Ureter (tissue), 1 donor: ENCODE data around the gene METTL25B. TPM values are rescaled to one million over a fixed set of nuclear protein-coding genes. Genes with fewer than 3 reads are reported as not detected.

Experiments used
- DNase-seq: peaks from one replicate; pipeline ENCODE4 v3.0.0-alpha.2; 2020; ENCODE audit warnings: low spot score
- total RNA-seq: library from RNA; stranded (reverse); gene quantifications from one replicate; pipeline ENCODE4 v1.2.4, GENCODE V29; 2023
- donor health status: DM: yes; HTN: yes; CAD: no.

METTL25B gene
- total RNA-seq, 1 donor from 2014 or later, result 49.5 TPM

DNA sequence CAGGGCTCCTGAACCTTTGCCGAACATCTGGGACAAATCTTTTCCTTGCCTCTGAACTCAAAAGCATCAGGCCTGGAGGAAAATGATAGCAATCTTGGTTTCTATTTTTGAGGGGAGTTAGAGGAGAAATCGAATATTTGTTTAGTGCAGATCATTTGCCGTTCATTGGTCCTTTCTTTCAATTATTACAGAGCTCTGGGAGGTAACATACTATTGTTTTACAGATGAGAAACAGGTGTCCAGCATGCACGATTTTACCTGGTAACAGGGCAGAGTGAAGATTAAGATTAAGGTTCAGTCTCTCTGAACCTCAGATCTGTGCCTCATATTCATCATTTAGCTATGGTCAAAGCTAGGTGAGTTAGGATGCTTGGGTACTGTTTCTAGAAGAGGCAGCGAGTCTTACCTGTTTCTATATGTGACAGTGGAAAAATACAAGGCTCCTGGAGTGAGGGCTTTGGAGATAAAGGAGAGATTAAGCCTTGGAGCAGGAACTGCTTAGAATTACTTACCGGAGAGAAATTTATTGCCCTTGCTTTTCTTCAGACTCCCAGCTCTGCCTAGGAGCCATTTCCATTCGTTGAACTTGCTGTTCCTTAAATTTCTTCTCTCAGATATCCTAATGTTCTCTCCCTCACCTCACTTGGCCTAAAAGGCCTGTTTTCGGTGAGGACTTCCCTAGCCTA lies 40.5 kb downstream of the METTL25B start:
- no peak for DNase-seq

DNA sequence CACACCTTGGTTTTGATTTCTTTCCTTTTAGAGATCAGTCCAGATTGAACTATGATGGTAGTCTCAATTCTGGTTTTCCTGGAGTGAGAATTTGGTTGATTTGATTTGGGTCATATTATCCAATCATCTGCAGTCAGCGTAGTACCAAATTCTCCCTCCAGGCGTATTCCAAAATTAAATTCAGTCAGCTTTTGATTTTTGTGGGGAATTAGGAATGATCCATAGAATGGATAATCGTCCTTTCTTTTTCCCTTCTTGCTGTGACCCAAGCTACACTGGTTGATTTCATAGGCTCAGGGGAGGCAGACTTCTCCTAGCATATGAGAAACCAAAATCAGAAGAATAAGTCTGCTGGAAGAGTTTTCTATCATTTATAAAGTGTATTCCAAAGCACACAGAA lies 44.0 kb downstream of the METTL25B start:
- no peak for DNase-seq

DNA sequence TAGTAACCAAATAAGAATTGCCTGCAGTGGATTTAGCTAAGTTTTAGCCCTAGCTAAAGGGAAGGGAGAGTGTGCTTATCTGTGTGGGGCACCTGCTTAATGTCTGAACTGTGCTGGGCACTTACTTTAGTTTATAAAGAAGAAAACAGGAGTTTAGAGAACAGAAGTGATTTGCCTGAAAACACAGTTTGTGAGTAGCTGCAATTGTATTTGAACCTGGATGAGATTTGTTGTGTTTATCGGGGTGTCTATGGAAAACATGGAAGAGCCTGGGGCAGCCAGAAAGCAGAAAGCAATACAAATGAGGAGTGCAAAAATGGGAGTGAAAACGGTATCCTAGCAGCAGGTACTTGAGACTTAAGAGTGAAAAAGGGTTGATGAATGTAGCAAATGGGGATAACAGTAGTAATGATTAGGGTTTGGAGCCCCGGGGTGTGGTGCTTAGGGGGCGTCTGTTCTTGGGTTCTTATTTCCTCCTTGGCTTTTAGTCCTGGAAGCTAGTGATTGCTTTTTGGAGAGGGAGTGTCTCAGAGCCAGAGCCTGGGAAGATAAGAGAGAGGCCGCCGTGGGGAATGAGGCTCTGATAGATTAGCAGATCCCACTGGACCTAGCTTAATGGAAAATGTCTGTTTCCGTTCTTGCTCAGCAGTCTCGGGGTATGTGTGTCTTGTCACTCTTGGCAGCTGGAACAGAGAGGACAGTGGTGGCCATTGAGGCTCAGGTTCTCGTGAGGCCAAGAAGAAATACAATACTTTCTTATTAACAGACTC lies 44.6 kb downstream of the METTL25B start:
- DNase-seq, result no peak

DNA sequence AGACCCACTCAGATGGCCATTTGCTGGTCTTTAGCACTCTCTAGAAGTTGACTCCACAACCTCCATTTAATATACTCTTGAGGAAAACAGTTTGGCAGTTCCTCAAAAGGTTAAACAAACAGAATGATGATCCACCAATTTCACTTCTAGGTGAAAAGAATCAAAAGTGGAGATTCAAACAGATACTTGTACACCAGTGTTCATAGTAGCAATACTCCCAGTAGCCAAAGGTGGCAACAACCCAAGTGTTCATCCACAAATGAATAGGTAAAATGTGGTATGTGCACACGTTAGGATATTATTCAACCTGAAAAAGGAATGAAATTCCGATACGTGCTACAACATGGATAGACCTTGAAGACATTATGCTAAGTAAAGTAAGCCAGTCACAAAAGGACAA lies 45.3 kb downstream of the METTL25B start:
- no peak for DNase-seq

DNA sequence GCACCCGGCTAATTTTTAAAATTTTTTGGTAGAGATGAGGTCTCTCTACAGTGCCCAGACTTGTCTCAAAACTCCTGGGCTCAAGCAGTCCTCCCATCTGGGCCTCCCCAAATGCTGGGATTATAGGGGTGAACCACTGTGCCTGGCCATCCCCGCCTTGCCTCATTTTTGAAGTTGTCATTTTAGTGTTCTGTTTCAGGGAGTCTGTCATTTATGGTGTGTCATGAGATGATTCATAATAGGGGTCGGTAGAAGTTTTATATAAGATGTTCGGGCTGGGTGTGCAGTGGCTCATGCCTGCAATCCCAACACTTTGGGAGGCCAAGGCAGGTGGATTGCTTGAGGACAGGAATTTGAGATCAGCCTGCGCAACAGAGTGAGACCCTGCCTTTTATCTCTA lies 47.5 kb downstream of the METTL25B start:
- no peak for DNase-seq

DNA sequence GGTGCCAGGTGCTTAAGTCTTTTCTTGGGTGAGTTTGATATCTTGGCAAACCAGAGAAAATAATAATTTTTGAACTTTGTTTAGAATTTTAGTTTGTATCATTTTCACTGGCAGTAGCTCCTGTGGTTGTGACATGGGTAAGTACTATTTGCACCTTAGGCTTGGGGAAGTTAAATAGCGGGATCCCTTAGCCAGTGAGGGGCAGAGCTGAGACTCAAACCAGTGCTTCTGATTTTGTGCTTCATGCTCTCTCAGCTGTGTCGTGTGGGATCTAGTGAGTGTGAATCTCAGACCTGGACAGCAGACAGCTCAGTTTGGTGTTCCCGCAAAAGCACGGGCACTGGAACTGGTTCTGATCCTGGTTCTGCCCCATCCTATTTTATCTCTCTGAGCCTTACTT lies 48.7 kb downstream of the METTL25B start:
- DNase-seq, result no peak

DNA sequence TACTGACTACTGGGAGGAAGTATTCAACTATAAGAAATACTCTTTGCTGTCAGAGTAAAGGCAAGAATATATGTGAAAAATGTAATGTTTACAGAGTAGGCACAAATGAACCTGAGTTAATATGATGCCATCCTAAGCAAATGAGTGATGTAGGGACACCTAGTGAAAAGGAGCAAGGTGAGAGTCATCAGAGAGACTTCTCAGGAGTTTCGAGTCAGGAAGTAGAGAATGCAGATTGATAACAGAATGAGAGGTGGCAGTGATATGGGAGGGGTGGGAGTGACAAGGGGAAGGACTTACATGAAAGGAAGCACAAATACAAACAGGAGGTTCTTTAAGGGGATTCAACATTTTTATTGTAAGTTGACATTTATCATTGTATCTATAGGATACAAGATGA lies 49.3 kb downstream of the METTL25B start:
- DNase-seq, result no peak

DNA sequence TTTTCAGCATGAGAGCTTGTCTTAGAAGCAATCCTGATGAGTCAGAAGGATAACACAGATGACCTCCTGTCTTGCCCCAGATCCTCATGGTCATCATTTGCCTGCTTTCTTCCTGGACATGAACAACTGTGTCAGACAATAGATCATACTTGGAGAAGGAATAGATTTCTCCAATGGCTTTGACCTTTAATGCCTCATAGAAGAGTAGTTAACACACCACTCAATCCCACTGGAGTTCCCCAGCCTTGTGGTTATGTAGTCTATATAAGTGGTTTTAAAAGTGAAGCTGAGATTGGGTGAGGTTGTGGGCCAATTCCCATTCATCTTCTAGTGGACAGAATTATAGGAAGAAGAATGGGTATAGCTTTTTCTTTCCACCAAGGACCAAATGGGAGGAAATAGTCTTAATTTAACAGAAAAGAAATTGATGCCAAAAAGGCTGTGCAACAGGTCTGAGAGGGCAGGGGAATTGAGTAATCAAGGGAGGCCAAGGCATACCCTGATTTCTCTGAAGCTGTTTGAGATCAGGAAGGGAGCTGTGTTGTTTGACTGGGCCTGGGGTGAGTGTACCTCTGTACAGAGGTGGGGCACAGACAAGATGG lies 53.4 kb downstream of the METTL25B start:
- no peak for DNase-seq

DNA sequence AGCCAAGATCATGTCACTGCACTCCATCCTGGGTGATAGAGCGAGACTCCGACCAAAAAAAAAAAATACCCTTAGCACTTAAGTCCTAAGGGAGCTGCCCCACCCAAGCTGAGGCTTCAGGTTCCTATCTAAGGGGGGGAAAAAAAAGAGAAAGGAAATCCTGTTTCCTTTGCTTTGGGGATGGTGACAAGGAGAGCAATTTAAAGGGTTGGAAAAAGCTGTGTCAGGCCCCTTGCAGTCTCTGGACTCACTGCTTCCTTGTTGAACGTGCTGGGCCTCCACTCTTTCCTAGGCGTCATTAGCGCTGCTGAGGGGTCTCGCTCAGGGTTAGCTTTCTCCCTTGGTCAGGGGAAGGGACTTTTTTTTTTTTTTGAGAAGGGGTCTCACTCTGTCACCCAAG lies 57.2 kb downstream of the METTL25B start:
- DNase-seq, result no peak

Other genes starting within 250 kb of the METTL25B start
- 55.3 TPM for gene MEF2D, start 227.7 kb upstream of the METTL25B start, total RNA-seq
- 0.68 TPM for gene IQGAP3, start 155.9 kb upstream of the METTL25B start, total RNA-seq
- gene TTC24, start 148.7 kb upstream of the METTL25B start, total RNA-seq, result not detected
- gene NAXE, start 136.7 kb upstream of the METTL25B start, total RNA-seq, result 119 TPM
- 42.5 TPM for gene GPATCH4, start 127.0 kb upstream of the METTL25B start, total RNA-seq
- gene HAPLN2, start 109.1 kb upstream of the METTL25B start, total RNA-seq, result 5.6 TPM
- gene BCAN, start 86.4 kb upstream of the METTL25B start, total RNA-seq, result 1.1 TPM
- 42.4 TPM for gene NES, start 51.1 kb upstream of the METTL25B start, total RNA-seq
- 229 TPM for gene CRABP2, start 22.9 kb upstream of the METTL25B start, total RNA-seq
- 42.7 TPM for gene ISG20L2, start 297 bp downstream of the METTL25B start, total RNA-seq
- 91.6 TPM for gene MRPL24, start 12.6 kb downstream of the METTL25B start, total RNA-seq
- 151 TPM for gene HDGF, start 23.2 kb downstream of the METTL25B start, total RNA-seq
- 70.9 TPM for gene PRCC, start 39.1 kb downstream of the METTL25B start, total RNA-seq
- 6.7 TPM for gene SH2D2A, start 88.4 kb downstream of the METTL25B start, total RNA-seq
- 0.13 TPM for gene INSRR, start 130.6 kb downstream of the METTL25B start, total RNA-seq
- 1.7 TPM for gene NTRK1, start 132.4 kb downstream of the METTL25B start, total RNA-seq
- gene PEAR1, start 165.2 kb downstream of the METTL25B start, total RNA-seq, result 10.0 TPM
- not detected for gene LRRC71, start 192.2 kb downstream of the METTL25B start, total RNA-seq